Urinary bladder (tissue), 4 donors: ENCODE results near the gene STK24. TPM values are rescaled to one million over a fixed set of nuclear protein-coding genes. Genes with fewer than 3 reads are reported as not detected.

Experiments
- DNase-seq: peaks from one replicate; pipeline ENCODE4 v3.0.0-alpha.2; 2015; ENCODE audit errors: extremely low spot score
- H3K27ac ChIP-seq: one replicate; pipeline ENCODE4 v1.5.1; 2013; ENCODE audit warnings: low read depth, mild to moderate bottlenecking, moderate library complexity
- H3K36me3 ChIP-seq: one replicate; pipeline ENCODE4 v1.6.1; 2013; ENCODE audit warnings: mild to moderate bottlenecking, moderate library complexity; ENCODE audit not compliant: insufficient read depth
- H3K4me1 ChIP-seq: one replicate; pipeline ENCODE4 v1.6.1; 2013; ENCODE audit warnings: mild to moderate bottlenecking, moderate library complexity; ENCODE audit not compliant: insufficient read depth
- H3K4me3 ChIP-seq: one replicate; pipeline ENCODE4 v1.5.1; 2013; ENCODE audit warnings: low read depth, low read length
- WGBS: extraction: QIAGEN DNeasy Blood & Tissue Kit; methylation state at CpG from one replicate; pipeline ENCODE4 v1.1.7; 2013; 5-methylcytosine and 5-hydroxymethylcytosine counted together
- polyA plus RNA-seq: library from polyadenylated mRNA; stranded (reverse); fragments of 200-250 nt; gene quantifications from one replicate; pipeline ENCODE4 v1.2.3, GENCODE V29; 2013
- total RNA-seq: library from RNA; depleted of rRNA; stranded (reverse); fragments of >200 nt; gene quantifications from one replicate; pipeline ENCODE4 v1.2.3, GENCODE V29; 2014
- donor health status: healthy with polysubstance abuse.
- donor health status: healthy.

The STK24 gene
- total and polyA plus RNA-seq, 2 donors = 73.4 to 110 TPM

DNA sequence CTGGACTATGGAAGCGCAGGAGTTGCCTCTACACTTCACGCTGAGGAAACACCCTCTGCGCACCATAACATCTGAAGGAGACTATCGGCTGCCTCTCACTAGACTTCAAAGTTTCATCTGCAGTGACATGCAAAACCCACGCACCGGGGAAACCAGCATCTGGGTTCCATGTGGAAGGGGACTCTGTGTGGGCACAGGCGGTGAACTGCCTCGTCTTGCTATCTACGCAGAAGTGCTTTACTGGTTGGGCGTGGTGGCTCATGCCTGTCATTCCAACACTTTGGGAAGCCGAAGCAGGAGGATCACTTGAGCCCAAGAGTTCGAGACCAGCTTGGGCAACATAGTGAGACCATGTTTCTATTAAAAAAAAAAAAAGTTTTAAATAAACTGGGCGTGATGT is 116.4 kb downstream of the STK24 start:
- H3K4me3 ChIP-seq = no peak overlapping the region
- DNase-seq = no peak
- WGBS = 80% methylated on average over 13 of the region's 13 CpGs
- no peaks in the 10 kb centered on the region for H3K4me1 ChIP-seq
- no peak overlapping the region for H3K27ac ChIP-seq
- H3K36me3 ChIP-seq = no peaks in the 10 kb centered on the region

GRCh38 chr13:98459721-98460370 is 117.1 kb downstream of the STK24 start:
- no peaks in the 10 kb centered on the region for H3K4me1 ChIP-seq
- H3K36me3 ChIP-seq = no peaks in the 10 kb centered on the region
- DNase-seq = no peak
- no peak overlapping the region for H3K27ac ChIP-seq
- no peak overlapping the region for H3K4me3 ChIP-seq
- WGBS = 87% methylated on average over 13 of the region's 13 CpGs

DNA sequence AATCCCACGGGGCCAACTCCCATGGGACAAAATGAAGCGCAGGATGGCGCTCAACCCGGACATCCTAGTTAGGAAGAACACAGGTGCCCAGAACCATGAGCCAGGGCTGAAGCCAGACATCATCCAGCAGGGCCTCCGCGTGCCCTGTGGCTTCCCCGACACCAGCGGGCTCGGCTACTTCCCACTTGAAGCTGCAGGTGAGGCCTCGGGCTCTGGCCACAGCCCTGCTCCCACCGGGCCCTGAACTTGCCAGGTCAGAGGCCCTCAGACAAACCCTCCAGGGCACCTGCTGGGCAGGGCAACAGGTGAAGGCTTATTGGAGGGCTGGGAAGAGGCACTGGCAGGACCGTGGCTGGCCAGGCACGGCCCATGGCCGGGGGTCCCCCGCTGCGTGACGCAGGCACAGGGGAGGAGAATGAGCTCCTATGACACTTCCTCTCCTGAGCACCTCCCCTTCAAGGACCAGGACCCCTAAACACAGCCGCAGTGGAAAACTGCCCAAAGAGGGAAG is 117.7 kb downstream of the STK24 start:
- Histone ChIP-seq H3K27ac (no peak overlapping the region), H3K4me1 (no peaks in the 10 kb centered on the region), H3K36me3 (no peaks in the 10 kb centered on the region), H3K4me3 (no peak overlapping the region)
- 97% methylated on average over 18 of the region's 18 CpGs for WGBS
- DNase-seq = no peak

DNA sequence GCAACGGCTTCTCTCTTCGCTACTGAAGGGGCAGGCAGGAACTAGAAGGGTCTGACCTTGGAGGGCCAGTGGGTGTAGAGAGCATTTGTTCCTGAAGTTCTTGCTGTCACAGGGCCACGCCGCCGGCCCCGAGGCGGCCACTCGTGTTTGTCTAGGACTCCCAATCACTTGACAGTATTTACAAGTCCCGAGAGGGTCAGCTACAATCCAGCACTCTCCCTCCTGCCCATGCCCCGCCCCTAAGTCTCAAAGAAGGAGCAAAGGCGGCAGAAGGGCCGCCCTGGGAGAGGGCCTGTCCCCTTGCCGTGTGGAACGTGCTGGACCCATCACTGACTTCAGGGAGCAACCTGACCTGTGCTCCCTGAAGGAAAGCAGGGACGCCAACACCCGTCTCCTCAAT is 118.5 kb downstream of the STK24 start:
- no peak for DNase-seq
- Histone ChIP-seq H3K27ac (no peak overlapping the region), H3K36me3 (no peaks in the 10 kb centered on the region), H3K4me3 (no peak overlapping the region), H3K4me1 (no peaks in the 10 kb centered on the region)
- WGBS = 76% methylated on average over 16 of the region's 16 CpGs

- no peaks in the 10 kb centered on the region for H3K36me3 ChIP-seq
- no peaks in the 10 kb centered on the region for H3K4me1 ChIP-seq
- no peak for DNase-seq
- no peak overlapping the region for H3K4me3 ChIP-seq
- H3K27ac ChIP-seq = no peak overlapping the region
- WGBS = 93% methylated on average over 13 of the region's 13 CpGs
These were observed 119.9 kb downstream of the STK24 start for GRCh38 chr13:98457053-98457452.

- no peaks in the 10 kb centered on the region for H3K36me3 ChIP-seq
- no peak overlapping the region for H3K27ac ChIP-seq
- WGBS = 89% methylated on average over 6 of the region's 6 CpGs
- no peaks in the 10 kb centered on the region for H3K4me1 ChIP-seq
- no peak overlapping the region for H3K4me3 ChIP-seq
- DNase-seq = no peak
These were observed 120.5 kb downstream of the STK24 start for GRCh38 chr13:98456413-98456845.

- no peaks in the 10 kb centered on the region for H3K36me3 ChIP-seq
- H3K4me3 ChIP-seq = no peak overlapping the region
- 14% methylated on average over 7 of the region's 7 CpGs for WGBS
- H3K4me1 ChIP-seq = no peaks in the 10 kb centered on the region
- H3K27ac ChIP-seq = peak overlapping the region; percentile 84
- DNase-seq = no peak
These were observed 122.5 kb downstream of the STK24 start for GRCh38 chr13:98454389-98454881.

- Histone ChIP-seq H3K36me3 (no peaks in the 10 kb centered on the region), H3K4me1 (no peaks in the 10 kb centered on the region), H3K27ac (no peak overlapping the region), H3K4me3 (no peak overlapping the region)
- DNase-seq = no peak
- 71% methylated on average over 15 of the region's 15 CpGs for WGBS
These were observed 123.8 kb downstream of the STK24 start for GRCh38 chr13:98452851-98453843.

- H3K4me1 ChIP-seq = no peaks in the 10 kb centered on the region
- WGBS = 59% methylated on average over 23 of the region's 23 CpGs
These were observed 125.0 kb downstream of the STK24 start for GRCh38 chr13:98451676-98452470.

DNA sequence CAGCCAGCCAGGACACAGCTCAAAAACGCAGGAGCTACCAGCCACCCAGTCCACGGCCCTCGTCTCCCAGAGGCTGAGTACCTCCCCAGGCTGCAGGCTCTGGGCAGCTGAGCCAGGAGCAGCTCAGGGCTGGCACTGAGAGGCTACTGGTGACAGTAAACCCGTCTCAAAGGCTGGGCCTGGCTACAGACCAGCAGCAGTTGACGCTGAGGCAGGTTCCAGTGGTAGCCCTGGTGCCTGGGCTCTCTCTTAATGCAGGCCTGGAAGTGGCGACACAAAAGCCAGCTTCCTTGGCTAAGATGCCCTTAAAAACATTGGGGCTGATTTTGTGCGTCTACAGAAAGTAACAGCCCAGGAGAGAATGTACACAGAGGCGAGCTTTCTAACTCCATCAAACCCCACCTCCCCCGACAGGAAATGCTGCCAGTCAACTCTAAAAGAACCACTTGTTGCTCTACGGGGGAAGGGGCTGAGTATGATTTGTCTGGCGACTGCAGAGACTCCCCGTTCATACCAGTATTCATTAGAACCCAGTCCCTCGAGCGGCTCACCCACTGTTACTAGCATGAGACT is 126.3 kb downstream of the STK24 start:
- Histone ChIP-seq H3K27ac (peak overlapping the region; percentile 19), H3K4me3 (no peak overlapping the region), H3K4me1 (no peaks in the 10 kb centered on the region), H3K36me3 (no peaks in the 10 kb centered on the region)
- WGBS = 45% methylated on average over 14 of the region's 14 CpGs
- no peak for DNase-seq

More at GRCh38 chr13:98451676-98452470, 125.0 kb downstream of the STK24 start:
- peak overlapping the region; percentile 66 for H3K27ac ChIP-seq
- H3K36me3 ChIP-seq = no peaks in the 10 kb centered on the region
- no peak for DNase-seq
- no peak overlapping the region for H3K4me3 ChIP-seq

GRCh38 chr13:98450026-98450425 is 126.9 kb downstream of the STK24 start:
- Histone ChIP-seq H3K4me3 (no peak overlapping the region), H3K4me1 (no peaks in the 10 kb centered on the region), H3K36me3 (no peaks in the 10 kb centered on the region), H3K27ac (peak overlapping the region; percentile 77)
- DNase-seq = no peak
- 16% methylated on average over 1 of the region's 1 CpG for WGBS

GRCh38 chr13:98449273-98449672 is 127.6 kb downstream of the STK24 start:
- no peaks in the 10 kb centered on the region for H3K36me3 ChIP-seq
- H3K4me3 ChIP-seq = no peak overlapping the region
- no peaks in the 10 kb centered on the region for H3K4me1 ChIP-seq
- DNase-seq = no peak
- WGBS = 86% methylated on average over 16 of the region's 16 CpGs
- no peak overlapping the region for H3K27ac ChIP-seq

DNA sequence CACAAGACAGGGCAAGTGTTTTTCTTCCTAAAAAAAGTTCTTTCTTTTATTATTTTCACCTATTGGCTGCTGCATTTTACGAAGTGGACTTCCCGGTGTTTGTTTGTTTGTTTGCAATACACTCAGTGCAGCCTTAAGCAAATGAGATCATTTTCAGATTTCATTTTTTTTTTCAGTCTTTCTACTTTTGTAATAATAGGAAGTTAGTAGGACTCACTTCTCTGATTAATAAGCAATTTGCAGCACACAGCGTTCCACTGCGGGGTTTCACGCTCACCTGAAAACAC is 128.3 kb downstream of the STK24 start:
- Histone ChIP-seq H3K27ac (no peak overlapping the region), H3K4me1 (no peaks in the 10 kb centered on the region), H3K36me3 (no peaks in the 10 kb centered on the region), H3K4me3 (no peak overlapping the region)
- whole genome bisulfite sequencing = 92% methylated on average over 5 of the region's 5 CpGs
- no peak for DNase-seq
